ENCODE measurements around the gene UCHL3. TPM values are rescaled to one million over a fixed set of nuclear protein-coding genes. Genes with fewer than 3 reads are reported as not detected.
A peak's percentile ranks its signal among the peaks of the same experiment; 100 is the strongest.
"Not testable (repeated sequence)": the region's sequence is repeated elsewhere in the genome, so short reads cannot be mapped to it uniquely, and the experiment has no call there.

UCHL3 gene
- total and polyA plus RNA-seq, 9 donors = 8.6 to 39.5 (median 13.0) TPM

DNA sequence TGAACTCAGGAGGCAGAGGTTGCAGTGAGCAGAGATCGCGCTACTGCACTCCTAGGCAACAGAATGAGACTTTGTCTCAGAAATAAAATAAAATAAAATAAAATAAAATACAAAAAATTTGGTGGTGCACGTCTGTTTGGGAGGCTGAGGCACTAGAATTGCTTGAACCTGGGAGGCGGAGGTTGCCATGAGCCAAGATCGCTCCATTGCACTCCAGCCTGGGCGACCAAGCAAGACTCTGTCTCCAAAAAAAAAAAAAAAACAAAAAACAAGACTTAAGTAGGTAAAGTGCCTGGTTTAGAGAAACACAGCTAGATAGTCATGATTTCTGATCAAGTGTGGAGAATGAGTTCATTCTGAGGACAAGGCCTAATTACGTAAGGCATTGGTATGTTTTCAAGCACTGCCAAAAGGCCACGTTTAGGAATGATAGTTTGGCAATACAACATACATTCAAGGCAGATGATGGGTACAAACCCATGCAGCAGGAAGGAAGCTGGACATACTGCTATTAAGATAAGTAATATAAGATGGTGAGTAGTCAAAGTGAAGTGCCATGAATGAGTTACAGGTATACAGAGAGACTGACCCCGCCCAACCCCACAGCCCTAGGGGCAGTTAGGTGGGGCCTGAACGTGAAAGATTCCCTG, 4.8 kb upstream of the UCHL3 start:
- Histone ChIP-seq H3K4me1 (ENCODE audit: insufficient read depth) (peaks cover 3% of the 10 kb centered on the region), H3K9me3 (no peaks in the 10 kb centered on the region), H3K36me3 (no peaks in the 10 kb centered on the region), H3K4me3 (no peak overlapping the region), H3K27me3 (no peaks in the 10 kb centered on the region), H3K27ac (no peak overlapping the region)
- DNase-seq = no peak
- WGBS, 3 donors = 68 to 77% (median 75%) methylated on average over 10 of the region's 10 CpGs
- TF ChIP-seq POLR2A (IDR thresholded peaks at IDR 0.05) (no peak), EP300 (IDR thresholded peaks at IDR 0.05) (no peak)
- TF ChIP-seq, protein P1, sequence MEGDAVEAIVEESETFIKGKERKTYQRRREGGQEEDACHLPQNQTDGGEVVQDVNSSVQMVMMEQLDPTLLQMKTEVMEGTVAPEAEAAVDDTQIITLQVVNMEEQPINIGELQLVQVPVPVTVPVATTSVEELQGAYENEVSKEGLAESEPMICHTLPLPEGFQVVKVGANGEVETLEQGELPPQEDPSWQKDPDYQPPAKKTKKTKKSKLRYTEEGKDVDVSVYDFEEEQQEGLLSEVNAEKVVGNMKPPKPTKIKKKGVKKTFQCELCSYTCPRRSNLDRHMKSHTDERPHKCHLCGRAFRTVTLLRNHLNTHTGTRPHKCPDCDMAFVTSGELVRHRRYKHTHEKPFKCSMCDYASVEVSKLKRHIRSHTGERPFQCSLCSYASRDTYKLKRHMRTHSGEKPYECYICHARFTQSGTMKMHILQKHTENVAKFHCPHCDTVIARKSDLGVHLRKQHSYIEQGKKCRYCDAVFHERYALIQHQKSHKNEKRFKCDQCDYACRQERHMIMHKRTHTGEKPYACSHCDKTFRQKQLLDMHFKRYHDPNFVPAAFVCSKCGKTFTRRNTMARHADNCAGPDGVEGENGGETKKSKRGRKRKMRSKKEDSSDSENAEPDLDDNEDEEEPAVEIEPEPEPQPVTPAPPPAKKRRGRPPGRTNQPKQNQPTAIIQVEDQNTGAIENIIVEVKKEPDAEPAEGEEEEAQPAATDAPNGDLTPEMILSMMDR (IDR thresholded peaks at IDR 0.05) = no peak
- intact Hi-C loops (cut with DNase I) = loop anchor here in 3 of 4 donors (10.0 kb wide), 2 partner anchors 60 to 180 kb away; partner anchors contain the start of gene TBC1D4 (in 3 of the 3)

DNA sequence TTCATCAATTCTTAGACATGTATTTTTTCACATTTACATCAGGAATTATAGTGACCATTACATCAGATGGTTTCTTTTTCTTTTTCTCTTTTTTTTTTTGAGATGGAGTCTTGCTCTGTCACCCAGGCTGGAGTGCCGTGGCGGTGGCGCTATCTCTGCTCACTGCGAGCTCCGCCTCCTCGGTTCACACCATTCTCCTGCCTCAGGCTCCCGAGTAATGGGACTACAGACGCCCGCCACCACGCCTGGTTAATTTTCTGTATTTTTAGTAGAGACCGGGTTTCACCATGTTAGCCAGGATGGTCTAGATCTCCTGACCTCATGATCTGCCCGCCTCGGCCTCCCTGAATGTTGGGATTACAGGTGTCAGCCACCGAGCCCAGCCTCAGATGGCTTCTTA, 4.2 kb upstream of the UCHL3 start:
- intact Hi-C loops (cut with DNase I) = loop anchor here in 3 of 4 donors (10.0 kb wide), 2 partner anchors 61 to 181 kb away; partner anchors contain the start of gene TBC1D4 (in 3 of the 3)
- not testable (repeated sequence) for H3K27me3 ChIP-seq; H3K4me3 ChIP-seq; H3K27ac ChIP-seq; H3K9me3 ChIP-seq; H3K36me3 ChIP-seq; DNase-seq; H3K4me1 ChIP-seq (ENCODE audit: insufficient read depth)
- 88 to 92% (median 89%) methylated on average over 14 of the region's 14 CpGs for WGBS, 3 donors

DNA sequence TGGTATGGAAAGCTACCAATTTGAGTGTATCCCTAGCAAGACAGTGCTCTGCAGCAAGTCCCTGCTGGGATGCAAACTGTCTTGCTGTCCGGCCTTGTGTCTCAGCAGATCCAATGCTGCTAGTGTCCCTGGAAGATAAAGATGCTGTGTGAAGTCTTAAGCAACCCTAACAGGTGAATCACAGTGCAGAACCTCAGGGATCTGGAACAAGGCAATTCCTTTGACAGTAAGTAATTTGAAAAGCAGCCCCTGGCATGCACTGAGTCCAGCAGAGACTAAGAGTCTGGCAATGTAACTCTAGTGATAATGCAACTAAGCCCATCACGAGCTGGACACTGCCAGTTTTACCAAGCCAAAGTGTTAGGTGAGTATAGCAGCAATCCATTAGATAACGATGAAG, 1.7 kb upstream of the UCHL3 start:
- WGBS, 3 donors = 79 to 86% (median 84%) methylated on average over 3 of the region's 3 CpGs
- Histone ChIP-seq H3K27me3 (no peaks in the 10 kb centered on the region), H3K27ac (no peak overlapping the region), H3K36me3 (no peaks in the 10 kb centered on the region), H3K9me3 (no peaks in the 10 kb centered on the region), H3K4me1 (ENCODE audit: insufficient read depth) (peaks cover 3% of the 10 kb centered on the region), H3K4me3 (no peak overlapping the region)
- intact Hi-C loops (cut with DNase I) = loop anchor here in 3 of 4 donors (10.0 kb wide), 2 partner anchors 63 to 183 kb away; partner anchors contain the start of gene TBC1D4 (in 3 of the 3)
- TF ChIP-seq, protein P1 (IDR thresholded peaks at IDR 0.05) = no peak
- TF ChIP-seq POLR2A (IDR thresholded peaks at IDR 0.05) (no peak), EP300 (IDR thresholded peaks at IDR 0.05) (no peak)
- no peak for DNase-seq

DNA sequence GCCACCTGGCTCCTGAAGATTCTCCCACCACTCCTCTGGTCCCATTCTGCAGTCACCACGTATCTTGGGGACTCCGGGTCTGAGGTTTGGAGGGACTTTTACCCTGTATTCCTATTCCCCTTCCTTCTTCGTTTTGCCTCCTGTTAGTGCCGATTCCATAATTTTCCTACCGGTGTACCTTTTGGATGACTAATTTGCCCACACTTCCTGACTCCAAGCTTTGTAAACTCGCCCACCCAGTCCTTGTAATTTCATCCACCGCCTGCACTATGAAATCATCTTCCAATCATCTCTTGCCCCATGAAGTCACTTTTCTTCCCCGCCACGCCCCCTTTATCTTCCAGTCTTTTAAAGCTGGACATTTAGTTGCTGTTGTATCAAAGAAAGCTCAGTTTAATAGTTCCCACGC, 572 bp downstream of the UCHL3 start:
- H3K9me3 ChIP-seq = no peaks in the 10 kb centered on the region
- H3K27me3 ChIP-seq = no peaks in the 10 kb centered on the region
- H3K4me1 ChIP-seq (ENCODE audit: insufficient read depth) = peaks cover 3% of the 10 kb centered on the region
- no peaks in the 10 kb centered on the region for H3K36me3 ChIP-seq
- DNase-seq = no peak
- H3K4me3 ChIP-seq = peak overlapping the region; percentile 79
- 1 to 2% (median 1%) methylated on average over 10 of the region's 10 CpGs for WGBS, 3 donors
- H3K27ac ChIP-seq = no peak overlapping the region
- TF ChIP-seq EP300 (IDR thresholded peaks at IDR 0.05) = no peak
- TF ChIP-seq, protein P1 (IDR thresholded peaks at IDR 0.05) = no peak
- TF ChIP-seq POLR2A (IDR thresholded peaks at IDR 0.05) = no peak
- intact Hi-C loops (cut with DNase I) = loop anchor here in 1 of 4 donors (5.0 kb wide), 1 partner anchor 178 kb away; no protein-coding TSS in a partner anchor

DNA sequence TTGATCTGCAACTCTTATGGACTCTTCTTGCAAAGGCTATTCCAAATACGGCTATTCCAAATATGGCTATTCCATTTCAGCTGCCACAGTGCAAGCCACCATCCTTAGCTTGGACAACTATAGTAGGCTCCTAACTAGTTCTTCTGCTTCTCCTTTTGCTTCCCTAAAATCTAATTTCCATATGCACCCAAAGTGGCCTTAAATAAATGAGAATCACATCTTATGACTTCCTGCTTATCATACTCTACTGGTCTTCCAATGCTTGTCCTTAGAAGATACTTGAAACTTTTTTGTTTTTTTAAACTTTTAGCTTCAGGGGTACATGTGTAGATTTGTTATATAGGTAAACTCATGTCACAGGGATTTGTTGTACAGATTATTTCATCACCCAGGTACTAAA, 4.9 kb downstream of the UCHL3 start:
- H3K36me3 ChIP-seq = no peaks in the 10 kb centered on the region
- no peaks in the 10 kb centered on the region for H3K4me1 ChIP-seq (ENCODE audit: insufficient read depth)
- intact Hi-C loops (cut with DNase I) = loop anchor here in 1 of 4 donors (5.0 kb wide), 1 partner anchor 182 kb away; no protein-coding TSS in a partner anchor
- no peak overlapping the region for H3K4me3 ChIP-seq
- TF ChIP-seq POLR2A (IDR thresholded peaks at IDR 0.05) (no peak), EP300 (IDR thresholded peaks at IDR 0.05) (no peak)
- TF ChIP-seq, protein P1 (IDR thresholded peaks at IDR 0.05) = no peak
- no peaks in the 10 kb centered on the region for H3K27me3 ChIP-seq
- no peak for DNase-seq
- H3K27ac ChIP-seq = no peak overlapping the region
- WGBS, 3 donors = 97 to 100% (median 100%) methylated on average over 1 of the region's 1 CpG
- no peaks in the 10 kb centered on the region for H3K9me3 ChIP-seq
